Esophagus squamous epithelium (tissue), 4 donors: Measurements from ENCODE around the gene SYNPR.

Experiments
- POLR2A ChIP-seq, 4 donors: fragments of 450-650 bp; IDR thresholded peaks; one replicate each; pipeline ENCODE4 v1.6.1; 2017; ENCODE audit warnings: antibody characterized with exemption in 4 of 4, mild to moderate bottlenecking in 4 of 4, moderate library complexity in 3 of 4
- TF ChIP-seq, protein P1 (sequence below), 6 experiments: fragments of 450-650 bp in 4 of 6; fragments of 200-600 bp in 2 of 6; sonication (generic) in 2 of 6; IDR thresholded peaks; one replicate each; pipeline ENCODE4 v1.5.1; 2016 to 2019; ENCODE audit warnings: antibody characterized with exemption in 6 of 6, mild to moderate bottlenecking in 4 of 6, moderate library complexity in 4 of 6

- TF ChIP-seq, protein P1, sequence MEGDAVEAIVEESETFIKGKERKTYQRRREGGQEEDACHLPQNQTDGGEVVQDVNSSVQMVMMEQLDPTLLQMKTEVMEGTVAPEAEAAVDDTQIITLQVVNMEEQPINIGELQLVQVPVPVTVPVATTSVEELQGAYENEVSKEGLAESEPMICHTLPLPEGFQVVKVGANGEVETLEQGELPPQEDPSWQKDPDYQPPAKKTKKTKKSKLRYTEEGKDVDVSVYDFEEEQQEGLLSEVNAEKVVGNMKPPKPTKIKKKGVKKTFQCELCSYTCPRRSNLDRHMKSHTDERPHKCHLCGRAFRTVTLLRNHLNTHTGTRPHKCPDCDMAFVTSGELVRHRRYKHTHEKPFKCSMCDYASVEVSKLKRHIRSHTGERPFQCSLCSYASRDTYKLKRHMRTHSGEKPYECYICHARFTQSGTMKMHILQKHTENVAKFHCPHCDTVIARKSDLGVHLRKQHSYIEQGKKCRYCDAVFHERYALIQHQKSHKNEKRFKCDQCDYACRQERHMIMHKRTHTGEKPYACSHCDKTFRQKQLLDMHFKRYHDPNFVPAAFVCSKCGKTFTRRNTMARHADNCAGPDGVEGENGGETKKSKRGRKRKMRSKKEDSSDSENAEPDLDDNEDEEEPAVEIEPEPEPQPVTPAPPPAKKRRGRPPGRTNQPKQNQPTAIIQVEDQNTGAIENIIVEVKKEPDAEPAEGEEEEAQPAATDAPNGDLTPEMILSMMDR (IDR thresholded peaks at IDR 0.05) = no peak
- no peak for TF ChIP-seq POLR2A (IDR thresholded peaks at IDR 0.05)
Observed at GRCh38 chr3:63395960-63396359, 117.9 kb downstream of the SYNPR start.
